Stimulated activated CD4-positive, alpha-beta T cell treated with anti-CD3 and anti-CD28 coated beads, Interleukin-1b, Interleukin-23, amount 100 ng/mL, for 1 hour (primary cell): Measurements from ENCODE around the gene FNDC3A.
"Not testable (repeated sequence)": the region's sequence is repeated elsewhere in the genome, so short reads cannot be mapped to it uniquely, and the experiment has no call there.

Experiments
- DNase-seq, 2 donors: peaks; one replicate each; pipeline ENCODE4 v3.0.0-alpha.2; 2020; ENCODE audit warnings: low read depth in 2 of 2

The FNDC3A gene

DNA sequence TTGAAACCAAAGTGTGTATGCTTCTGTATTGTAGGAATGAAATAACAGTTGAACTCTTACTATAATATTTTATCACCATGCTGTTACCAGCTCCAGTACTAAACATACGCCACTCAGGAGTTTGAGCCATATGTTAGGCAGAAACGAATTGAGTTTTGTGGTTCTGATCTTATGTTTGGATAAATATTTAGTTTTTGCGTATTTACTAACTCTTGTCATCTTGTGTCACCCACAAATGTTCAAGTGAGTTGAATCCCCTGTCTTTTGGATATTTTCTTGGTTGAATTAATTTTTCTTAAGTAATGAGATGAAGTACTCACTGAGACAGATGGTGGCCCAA lies 1.5 kb downstream of the FNDC3A start:
- DNase-seq, result no peak

DNA sequence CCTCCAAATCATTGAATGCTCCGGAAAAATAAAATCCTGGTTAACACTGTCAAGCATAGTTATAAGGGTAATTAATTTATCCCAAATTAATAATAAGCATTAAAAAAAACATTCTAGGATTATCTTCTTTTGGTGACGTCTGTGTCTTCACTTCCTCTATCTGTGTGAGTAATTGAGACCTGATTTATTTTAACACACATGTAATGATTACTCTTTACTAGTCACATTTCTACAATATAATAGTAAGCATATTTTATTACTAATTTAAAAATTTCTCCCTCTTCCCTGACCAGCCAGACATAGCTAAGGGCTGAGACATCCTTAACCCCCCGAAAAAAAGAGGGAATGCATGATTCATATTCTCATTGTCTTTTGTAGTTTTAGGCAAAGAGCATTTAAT lies 2.3 kb downstream of the FNDC3A start:
- DNase-seq, result no peak

- no peak for DNase-seq
Measured at GRCh38 chr13:48978942-48979601, 3.4 kb downstream of the FNDC3A start.

DNA sequence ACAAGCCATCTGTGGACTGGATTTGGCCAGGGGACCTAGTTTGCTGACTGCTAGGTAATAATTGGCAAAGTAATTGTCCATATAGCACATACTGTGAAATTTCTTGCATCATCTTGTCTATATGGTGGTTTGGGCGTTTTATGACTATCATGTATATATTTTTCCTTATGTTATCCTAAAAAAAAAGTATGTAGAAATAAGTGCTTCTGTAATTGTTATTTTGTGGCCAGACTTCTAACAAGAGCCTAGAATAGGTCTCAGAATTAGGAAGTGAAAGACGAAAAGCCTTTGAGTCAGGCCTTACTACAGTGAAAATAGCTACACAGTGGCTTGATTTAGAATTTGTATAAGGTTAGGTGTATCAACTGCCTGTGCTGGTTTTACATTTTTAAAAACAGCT lies 4.2 kb downstream of the FNDC3A start:
- no peak for DNase-seq

DNA sequence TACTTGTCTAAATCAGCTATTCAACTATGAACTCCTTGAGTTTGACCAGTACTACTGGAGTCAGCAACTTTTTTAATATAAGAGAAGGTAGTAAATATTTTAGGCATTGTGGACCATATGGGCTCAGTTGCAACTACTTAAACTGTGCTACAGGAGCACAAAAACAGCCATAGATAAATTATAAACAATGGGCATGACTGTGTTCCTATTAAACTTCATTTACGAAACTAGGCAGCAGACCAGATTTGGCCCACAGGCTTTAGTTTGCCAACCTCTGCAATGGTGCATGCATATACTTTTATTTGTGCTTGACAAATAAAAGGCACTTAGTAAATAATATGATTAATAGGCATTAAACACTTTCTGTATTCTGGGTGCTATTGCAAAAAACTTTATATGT lies 7.6 kb downstream of the FNDC3A start:
- no peak for DNase-seq

- no peak for DNase-seq
Measured at GRCh38 chr13:48985756-48986155, 10.0 kb downstream of the FNDC3A start.

- DNase-seq, result no peak
Measured at GRCh38 chr13:48990900-48991299, 15.2 kb downstream of the FNDC3A start.

DNA sequence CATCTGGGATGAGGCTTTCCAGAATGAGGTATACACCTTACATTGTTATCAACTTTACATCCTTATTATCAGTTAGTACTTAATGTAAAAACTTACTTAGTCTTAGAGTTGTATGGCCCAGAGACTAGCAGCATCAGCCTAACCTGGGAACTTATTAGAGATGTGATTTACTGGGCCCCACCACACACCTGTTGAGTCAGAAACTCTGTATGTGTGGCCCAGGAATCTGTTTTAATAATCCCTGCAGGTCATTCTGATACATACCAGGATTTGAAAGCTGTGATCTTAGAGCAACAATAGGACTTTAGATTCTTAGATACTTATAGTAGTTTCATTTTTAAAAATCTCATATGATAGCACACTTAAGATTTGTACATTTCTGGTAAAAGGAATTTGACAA lies 17.4 kb downstream of the FNDC3A start:
- no peak for DNase-seq

- DNase-seq, result no peak
Measured at GRCh38 chr13:48994706-48995105, 19.0 kb downstream of the FNDC3A start.

DNA sequence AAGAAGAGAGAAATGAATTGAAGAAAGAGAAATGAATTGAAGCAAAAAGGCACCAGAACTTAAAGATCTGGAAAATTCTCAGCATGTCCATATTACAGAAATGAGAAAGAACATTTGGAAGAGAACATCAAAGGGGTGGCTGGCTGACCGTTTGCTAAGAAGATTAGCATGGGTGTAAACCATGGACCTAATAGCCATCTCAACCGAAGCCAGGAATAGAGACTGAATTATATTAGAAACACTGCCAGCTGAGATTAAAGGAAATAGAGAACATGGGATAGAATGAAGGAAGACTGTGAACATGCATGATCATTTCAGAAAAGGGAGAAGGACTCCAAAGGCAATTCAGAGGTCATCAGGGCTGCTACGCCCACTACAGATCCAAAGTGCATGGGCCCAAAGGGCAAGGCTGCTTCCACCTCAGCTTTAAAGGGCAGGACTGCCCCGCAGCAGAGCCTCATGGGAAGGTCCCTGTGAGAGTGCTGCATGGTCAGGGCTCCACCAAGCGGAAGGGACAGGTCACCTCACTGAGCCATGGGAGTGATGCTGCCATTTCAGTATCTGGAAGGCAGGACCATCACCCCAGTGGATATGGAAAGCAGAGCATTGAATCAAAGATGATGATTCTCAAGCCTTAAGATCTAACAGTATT lies 23.1 kb downstream of the FNDC3A start:
- DNase-seq, result no peak

DNA sequence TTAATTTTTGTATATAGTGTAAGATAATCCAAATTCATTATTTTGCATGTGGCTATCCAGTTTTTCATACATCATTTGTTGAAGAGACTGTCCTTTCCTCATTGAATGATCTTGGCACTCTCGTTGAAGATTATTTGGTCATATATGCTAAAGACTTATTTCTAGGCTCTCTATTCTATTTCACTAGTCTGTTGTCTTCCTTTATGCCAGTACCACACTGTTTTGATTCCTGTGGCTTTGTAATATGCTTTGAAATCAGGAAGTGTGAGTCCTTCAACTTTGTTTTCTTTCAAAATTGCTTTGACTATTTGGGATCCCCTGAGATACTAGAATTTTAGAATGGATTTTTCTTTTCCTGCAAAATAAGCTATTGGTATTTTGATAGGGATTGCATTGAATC lies 24.5 kb downstream of the FNDC3A start:
- DNase-seq, result no peak

DNA sequence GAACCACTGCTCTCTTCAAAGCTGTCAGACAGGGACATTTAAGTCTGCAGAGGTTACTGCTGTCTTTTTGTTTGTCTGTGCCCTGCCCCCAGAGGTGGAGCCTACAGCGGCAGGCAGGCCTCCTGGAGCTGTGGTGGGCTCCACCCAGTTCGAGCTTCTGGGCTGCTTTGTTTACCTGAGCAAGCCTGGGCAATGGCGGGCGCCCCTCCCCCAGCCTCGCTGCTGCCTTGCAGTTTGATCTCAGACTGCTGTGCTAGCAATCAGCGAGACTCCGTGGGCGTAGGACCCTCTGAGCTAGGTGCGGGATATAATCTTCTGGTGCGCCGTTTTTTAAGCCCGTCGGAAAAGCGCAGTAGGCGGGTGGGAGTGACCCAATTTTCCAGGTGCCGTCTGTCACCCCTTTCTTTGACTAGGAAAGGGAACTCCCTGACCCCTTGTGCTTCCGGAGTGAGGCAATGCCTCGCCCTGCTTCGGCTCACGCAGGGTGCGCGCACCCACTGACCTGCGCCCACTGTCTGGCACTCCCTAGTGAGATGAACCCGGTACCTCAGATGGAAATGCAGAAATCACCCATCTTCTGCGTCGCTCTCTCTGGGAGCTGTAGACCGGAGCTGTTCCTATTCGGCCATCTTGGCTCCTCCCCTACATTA lies 43.4 kb downstream of the FNDC3A start:
- DNase-seq, result not testable (repeated sequence)

- DNase-seq, result no peak
Measured at GRCh38 chr13:49020328-49020727, 44.6 kb downstream of the FNDC3A start.

DNA sequence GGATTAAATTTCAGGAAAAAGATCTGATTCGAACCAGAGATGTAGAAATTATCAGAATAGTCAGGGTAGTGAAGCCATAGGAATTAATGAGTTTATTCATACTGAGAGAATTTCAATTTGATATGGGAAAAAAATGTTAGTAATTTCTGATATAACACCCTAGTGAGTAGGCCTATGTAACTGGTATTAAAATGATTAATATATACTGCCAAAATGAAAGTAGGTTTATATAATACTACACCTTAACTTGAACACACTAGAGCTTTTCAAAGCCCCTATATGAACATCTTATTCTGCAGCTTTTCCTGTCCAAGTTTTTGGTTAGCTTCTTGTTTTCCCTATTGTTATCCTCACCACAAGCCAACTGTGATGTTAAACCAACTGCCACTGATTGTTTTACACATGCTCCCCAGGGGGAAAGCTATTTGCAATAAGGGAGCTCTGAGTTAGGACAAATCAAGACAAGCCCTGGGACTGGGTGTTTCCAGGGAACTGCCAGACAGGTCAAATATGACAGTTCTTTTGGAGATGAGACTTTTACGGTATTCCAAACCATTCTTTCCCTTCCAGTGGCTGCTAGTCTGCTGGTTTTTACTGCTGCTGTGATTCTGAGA lies 45.3 kb downstream of the FNDC3A start:
- no peak for DNase-seq

DNA sequence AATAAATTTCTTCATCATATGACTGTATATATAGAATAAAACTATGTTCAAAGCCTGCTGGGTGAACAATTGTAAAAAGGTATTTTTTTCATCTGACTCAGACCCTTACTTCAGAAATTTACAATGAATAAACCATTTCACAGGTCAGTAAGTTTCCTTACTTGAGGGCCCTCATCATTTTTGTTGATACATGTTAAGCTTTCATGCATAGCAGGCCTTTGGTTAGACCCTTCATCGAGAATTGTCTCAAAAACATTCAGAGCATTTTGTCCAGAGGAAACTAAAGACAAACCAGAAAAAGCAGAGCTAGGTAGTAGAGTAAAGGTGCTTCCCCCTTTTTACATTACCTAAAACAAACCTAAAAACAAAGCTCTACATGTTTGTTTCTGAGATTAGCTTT lies 46.2 kb downstream of the FNDC3A start:
- DNase-seq, result no peak

- DNase-seq, result no peak
Measured at GRCh38 chr13:49022472-49023144, 46.9 kb downstream of the FNDC3A start.

DNA sequence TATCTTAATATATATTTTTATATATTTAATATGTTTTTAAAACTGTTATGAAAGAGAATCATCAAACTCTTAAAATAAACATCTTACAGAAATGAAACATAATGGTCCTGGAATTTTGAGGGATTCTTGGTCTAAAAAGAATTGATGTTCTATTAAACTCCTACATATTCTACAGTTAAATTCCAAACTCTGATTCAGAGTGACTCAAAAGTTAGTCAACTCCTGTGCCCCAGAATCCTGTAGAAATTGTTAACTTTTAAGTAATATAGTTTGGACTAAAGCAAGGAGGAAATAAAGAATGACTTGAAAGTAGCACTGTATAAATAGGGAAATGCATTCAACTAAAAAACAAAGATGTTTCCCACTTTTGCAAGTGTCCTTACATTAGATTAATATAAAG lies 47.7 kb downstream of the FNDC3A start:
- DNase-seq, result no peak

DNA sequence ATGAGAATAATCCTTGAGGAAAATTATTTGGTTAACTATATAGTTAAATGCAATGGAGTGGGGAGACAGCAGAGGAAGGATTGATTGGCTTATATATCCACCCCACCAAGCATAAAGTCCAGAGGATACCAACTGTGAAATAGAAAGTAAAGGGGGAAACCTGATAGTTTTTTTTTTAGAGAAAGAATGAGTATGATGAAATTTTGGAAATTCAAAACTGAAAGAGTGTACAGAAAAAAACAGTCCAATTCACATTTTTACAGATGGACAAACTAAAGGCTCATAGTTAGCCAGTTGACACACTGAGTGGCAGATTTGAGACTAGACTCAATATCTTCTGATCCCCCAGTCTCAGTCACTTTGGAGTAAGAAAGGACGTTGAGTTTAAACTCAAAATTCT lies 51.1 kb downstream of the FNDC3A start:
- no peak for DNase-seq

- no peak for DNase-seq
Measured at GRCh38 chr13:49029570-49029969, 53.9 kb downstream of the FNDC3A start.

DNA sequence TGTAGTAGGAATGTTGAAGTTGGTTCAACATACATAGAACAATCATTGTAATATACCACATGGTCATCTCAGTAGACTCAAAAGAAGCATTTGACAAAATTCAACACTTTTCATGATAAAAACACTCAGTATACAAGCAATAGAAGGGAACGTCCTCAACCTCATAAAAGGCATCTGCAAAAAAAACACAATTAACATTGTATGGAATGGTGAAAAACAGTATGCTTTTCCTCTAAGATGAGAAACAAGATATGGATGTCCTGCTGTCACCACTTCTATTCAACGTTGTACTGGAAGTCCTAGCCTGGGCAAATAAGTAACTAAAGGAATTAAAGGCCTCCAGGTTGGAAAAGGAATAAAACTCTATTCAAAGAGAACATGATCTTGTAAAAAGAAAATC lies 54.5 kb downstream of the FNDC3A start:
- no peak for DNase-seq

- no peak for DNase-seq
Measured at GRCh38 chr13:49040872-49041271, 65.2 kb downstream of the FNDC3A start.

DNA sequence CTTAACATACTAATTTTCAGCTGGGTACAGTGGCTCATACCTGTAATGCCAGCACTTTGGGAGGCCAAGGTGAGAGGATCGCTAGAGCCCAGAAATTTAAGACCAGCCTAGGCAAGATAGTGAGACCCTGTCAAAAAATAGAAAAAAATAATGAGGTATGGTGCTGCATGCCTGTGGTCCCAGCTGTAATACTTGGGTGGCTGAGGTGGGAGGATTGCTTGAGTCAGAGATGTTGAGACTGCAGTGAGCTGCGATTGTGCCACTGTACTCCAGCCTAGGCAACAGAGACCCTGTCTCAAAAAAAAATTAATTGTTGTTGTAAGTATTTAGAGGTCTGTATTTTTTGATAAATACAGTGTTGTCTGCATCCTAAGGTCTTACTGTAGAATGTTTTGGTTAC lies 66.8 kb downstream of the FNDC3A start:
- DNase-seq, result no peak

- no peak for DNase-seq
Measured at GRCh38 chr13:49044008-49044407, 68.3 kb downstream of the FNDC3A start.
